ENCODE results near the gene NHERF2. TPM values are rescaled to one million over a fixed set of nuclear protein-coding genes. Genes with fewer than 3 reads are reported as not detected.

Gene NHERF2
- total and polyA plus RNA-seq, 2 of the 4 experiments (the other 2 are of a cell fraction), result 18.6 to 77.8 TPM

DNA sequence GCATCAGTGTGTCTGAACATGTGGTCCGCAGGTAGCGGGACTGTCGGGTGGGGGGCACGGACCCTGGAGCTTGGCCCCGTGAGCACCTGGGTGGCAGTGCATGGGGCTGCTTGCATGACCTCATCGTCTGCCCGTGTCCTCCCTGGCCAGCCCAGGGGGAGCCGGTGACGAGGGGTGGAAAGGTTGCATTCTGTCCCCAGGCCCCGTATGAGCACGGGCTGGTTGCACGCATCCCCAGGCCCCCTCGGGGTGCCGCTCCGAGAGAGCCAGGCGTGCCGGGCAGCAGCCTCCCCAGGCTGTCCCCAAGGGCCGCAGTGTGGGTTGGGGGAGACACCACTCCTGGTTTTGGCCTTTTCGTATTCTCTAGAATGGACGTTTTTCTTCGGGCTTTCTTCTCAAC lies 51.0 kb downstream of the NHERF2 start:
- Histone ChIP-seq H2AFZ (replicated peaks; ENCODE audit: low read length, poor library complexity) (no peak overlapping the region), H3K27ac (ENCODE audit: insufficient read depth, low read length) (no peak overlapping the region), H3K4me1 (ENCODE audit: control insufficient read depth, insufficient read depth, low read length) (peaks cover 3% of the 10 kb centered on the region; the same call in 1 of the 2 replicates), H3K56ac (ENCODE audit: extremely low read depth, insufficient read depth, low read length) (no peak overlapping the region), H2AK5ac (ENCODE audit: low read depth, low read length) (no peak overlapping the region), H4K20me1 (ENCODE audit: insufficient read depth, low read length) (peaks cover 5% of the 10 kb centered on the region; the same call in 1 of the 2 replicates), H3K4ac (ENCODE audit: low read depth, low read length) (no peak overlapping the region), H3K18ac (ENCODE audit: low read depth, low read length) (no peak overlapping the region), H4K5ac (ENCODE audit: low read depth, low read length) (no peak overlapping the region), H2BK120ac (ENCODE audit: low read depth, low read length) (no peak overlapping the region), H2AK9ac (replicated peaks; ENCODE audit: low read depth, low read length, poor library complexity) (peak overlapping the region; percentile 37), H3K9me3 (ENCODE audit: control insufficient read depth, insufficient read depth, low read length) (no peaks in the 10 kb centered on the region), H3K14ac (replicated peaks; ENCODE audit: low read depth, low read length) (no peak overlapping the region), H3K4me3 (ENCODE audit: insufficient read depth, low read depth, low read length) (no peak overlapping the region), H4K91ac (ENCODE audit: insufficient read depth, low read depth, low read length) (no peak overlapping the region), H3K27me3 (ENCODE audit: control insufficient read depth, insufficient read depth, low read length) (no peaks in the 10 kb centered on the region), H3K79me1 (ENCODE audit: low read depth in 1 of 2, low read length in 2 of 2) (peaks cover 0 to 3% of the 10 kb centered on the region in 2 experiments; a peak in 1 of 4 replicates), H4K8ac (ENCODE audit: low read depth in 2 of 2, low read length in 2 of 2) (no peak overlapping the region), H2BK5ac (ENCODE audit: low read depth, low read length, poor library complexity, severe bottlenecking) (no peak overlapping the region), H2BK20ac (ENCODE audit: low read depth, low read length) (no peak overlapping the region), H3K4me2 (ENCODE audit: low read depth, low read length) (no peak overlapping the region), H3K23ac (ENCODE audit: low read depth, low read length) (no peak overlapping the region), H3K9ac (ENCODE audit: low read depth, low read length) (no peak overlapping the region), H3K9me1 (ENCODE audit: insufficient read depth, low read length) (no peaks in the 10 kb centered on the region), H3K36me3 (ENCODE audit: control insufficient read depth, insufficient read depth, low read length) (peaks cover 65% of the 10 kb centered on the region), H2BK15ac (ENCODE audit: low read depth, low read length) (no peak overlapping the region)
- no peak for TF ChIP-seq RCOR1 (IDR thresholded peaks at IDR 0.05; ENCODE audit: insufficient replicate concordance, low read length)
- TF ChIP-seq FOS (IDR thresholded peaks at IDR 0.05; ENCODE audit: low read depth, low read length), result no peak
- no peak for TF ChIP-seq CHD1 (IDR thresholded peaks at IDR 0.05; ENCODE audit: low read depth, low read length)
- TF ChIP-seq, protein P1, sequence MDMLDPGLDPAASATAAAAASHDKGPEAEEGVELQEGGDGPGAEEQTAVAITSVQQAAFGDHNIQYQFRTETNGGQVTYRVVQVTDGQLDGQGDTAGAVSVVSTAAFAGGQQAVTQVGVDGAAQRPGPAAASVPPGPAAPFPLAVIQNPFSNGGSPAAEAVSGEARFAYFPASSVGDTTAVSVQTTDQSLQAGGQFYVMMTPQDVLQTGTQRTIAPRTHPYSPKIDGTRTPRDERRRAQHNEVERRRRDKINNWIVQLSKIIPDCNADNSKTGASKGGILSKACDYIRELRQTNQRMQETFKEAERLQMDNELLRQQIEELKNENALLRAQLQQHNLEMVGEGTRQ (IDR thresholded peaks at IDR 0.05; ENCODE audit: low read depth, low read length), result no peak
- TF ChIP-seq RAD21 (IDR thresholded peaks at IDR 0.05; ENCODE audit: low read length), result no peak
- TF ChIP-seq POLR2A (IDR thresholded peaks at IDR 0.05; ENCODE audit: low read depth, low read length), result no peak
- no peak for TF ChIP-seq RFX5 (IDR thresholded peaks at IDR 0.05; ENCODE audit: low read depth, low read length)
- TF ChIP-seq MAZ (IDR thresholded peaks at IDR 0.05; ENCODE audit: borderline replicate concordance, low read depth, low read length), result no peak
- no peak for TF ChIP-seq SMC3 (IDR thresholded peaks at IDR 0.05; ENCODE audit: low read depth, low read length)
- no peak for TF ChIP-seq MXI1 (IDR thresholded peaks at IDR 0.05; ENCODE audit: borderline replicate concordance, low read depth, low read length)
- no peak for TF ChIP-seq CEBPB (IDR thresholded peaks at IDR 0.05; ENCODE audit: low read depth, low read length)
- TF ChIP-seq, protein P2, sequence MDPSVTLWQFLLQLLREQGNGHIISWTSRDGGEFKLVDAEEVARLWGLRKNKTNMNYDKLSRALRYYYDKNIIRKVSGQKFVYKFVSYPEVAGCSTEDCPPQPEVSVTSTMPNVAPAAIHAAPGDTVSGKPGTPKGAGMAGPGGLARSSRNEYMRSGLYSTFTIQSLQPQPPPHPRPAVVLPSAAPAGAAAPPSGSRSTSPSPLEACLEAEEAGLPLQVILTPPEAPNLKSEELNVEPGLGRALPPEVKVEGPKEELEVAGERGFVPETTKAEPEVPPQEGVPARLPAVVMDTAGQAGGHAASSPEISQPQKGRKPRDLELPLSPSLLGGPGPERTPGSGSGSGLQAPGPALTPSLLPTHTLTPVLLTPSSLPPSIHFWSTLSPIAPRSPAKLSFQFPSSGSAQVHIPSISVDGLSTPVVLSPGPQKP (IDR thresholded peaks at IDR 0.05; ENCODE audit: borderline replicate concordance, low read depth, low read length), result no peak
- TF ChIP-seq BHLHE40 (IDR thresholded peaks at IDR 0.05; ENCODE audit: low read depth, low read length), result no peak
- TF ChIP-seq NFE2L2 (IDR thresholded peaks at IDR 0.05; ENCODE audit: low read depth, low read length), result no peak
- TF ChIP-seq MAFK (IDR thresholded peaks at IDR 0.05; ENCODE audit: low read depth, low read length), result no peak
- TF ChIP-seq, protein P3, sequence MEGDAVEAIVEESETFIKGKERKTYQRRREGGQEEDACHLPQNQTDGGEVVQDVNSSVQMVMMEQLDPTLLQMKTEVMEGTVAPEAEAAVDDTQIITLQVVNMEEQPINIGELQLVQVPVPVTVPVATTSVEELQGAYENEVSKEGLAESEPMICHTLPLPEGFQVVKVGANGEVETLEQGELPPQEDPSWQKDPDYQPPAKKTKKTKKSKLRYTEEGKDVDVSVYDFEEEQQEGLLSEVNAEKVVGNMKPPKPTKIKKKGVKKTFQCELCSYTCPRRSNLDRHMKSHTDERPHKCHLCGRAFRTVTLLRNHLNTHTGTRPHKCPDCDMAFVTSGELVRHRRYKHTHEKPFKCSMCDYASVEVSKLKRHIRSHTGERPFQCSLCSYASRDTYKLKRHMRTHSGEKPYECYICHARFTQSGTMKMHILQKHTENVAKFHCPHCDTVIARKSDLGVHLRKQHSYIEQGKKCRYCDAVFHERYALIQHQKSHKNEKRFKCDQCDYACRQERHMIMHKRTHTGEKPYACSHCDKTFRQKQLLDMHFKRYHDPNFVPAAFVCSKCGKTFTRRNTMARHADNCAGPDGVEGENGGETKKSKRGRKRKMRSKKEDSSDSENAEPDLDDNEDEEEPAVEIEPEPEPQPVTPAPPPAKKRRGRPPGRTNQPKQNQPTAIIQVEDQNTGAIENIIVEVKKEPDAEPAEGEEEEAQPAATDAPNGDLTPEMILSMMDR (conservative IDR thresholded peaks at IDR 0.05; ENCODE audit: low read depth, low read length), result no peak
- WGBS, 2 experiments (ENCODE audit: extremely low coverage in 2 of 2, insufficient read length in 1 of 2), result 97% methylated on average over 11 of the region's 21 CpGs; no CpG with 5 or more reads in 1 of the 2 experiments
- in situ Hi-C loops (cut with MboI; ENCODE audit: low sequenced_read_pairs) (no loop called here), intact Hi-C loops (cut with micrococcal nuclease) (no loop called here), dilution Hi-C loops (cut with HindIII; ENCODE audit: low sequenced_read_pairs, unreplicated experiment) (no loop called here)
- POLR2A ChIA-PET (ENCODE audit: unreplicated experiment), result no interaction called here
- ATAC-seq (ENCODE audit: low read depth), result no peak
- no TSS peak for BruUV-seq (replicated peaks)
- no peak for DNase-seq
- CTCF ChIA-PET, result interaction anchor here (1.2 kb wide), 1 partner anchor 29 kb away, joined by 3 read pairs; no protein-coding TSS in a partner anchor
